Kidney glomerular epithelial cell (primary cell): ENCODE data around the gene ANTXR2.

ENCODE experiments used
- DNase-seq: peaks from one replicate; lab custom pipeline; 2025; lab: John Stamatoyannopoulos, UW

The ANTXR2 gene

DNA sequence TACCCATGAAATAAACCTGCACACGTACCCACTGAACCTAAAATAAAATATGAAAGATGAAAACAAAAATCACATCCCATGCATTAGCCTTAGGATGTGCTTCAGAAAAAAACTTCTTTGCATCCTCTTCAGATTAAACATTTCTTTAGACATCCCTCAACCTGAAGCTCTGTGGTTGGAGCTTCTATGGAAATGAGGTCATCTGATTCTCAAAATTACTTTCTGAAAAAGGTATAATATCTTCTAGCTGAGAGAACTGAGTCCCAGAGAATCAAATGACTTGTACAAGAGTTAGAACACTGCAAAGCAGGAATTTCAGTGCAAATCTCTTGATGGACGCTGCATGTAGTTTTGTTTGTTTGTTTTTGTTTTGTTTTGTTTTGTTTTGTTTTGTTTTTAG lies 19.1 kb upstream of the ANTXR2 start:
- no peak for DNase-seq

DNA sequence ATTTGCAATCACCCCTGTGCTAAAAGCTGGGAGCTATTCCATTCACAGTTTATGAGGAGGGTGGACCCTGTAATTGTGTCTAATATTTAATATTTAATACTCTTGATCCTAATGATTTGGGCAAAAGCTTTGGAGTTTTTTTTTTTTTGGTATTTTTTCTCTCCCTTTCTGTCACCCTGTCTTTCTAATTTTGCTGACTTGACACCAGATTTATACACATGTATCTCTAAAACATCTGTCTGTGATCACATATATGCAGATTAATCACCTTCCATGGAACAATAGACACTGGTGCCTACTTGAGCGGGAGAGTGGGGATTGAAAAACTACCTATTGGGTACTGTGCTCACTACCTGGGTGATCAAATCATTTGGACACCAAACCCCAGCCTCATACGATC lies 18.7 kb upstream of the ANTXR2 start:
- DNase-seq = no peak

DNA sequence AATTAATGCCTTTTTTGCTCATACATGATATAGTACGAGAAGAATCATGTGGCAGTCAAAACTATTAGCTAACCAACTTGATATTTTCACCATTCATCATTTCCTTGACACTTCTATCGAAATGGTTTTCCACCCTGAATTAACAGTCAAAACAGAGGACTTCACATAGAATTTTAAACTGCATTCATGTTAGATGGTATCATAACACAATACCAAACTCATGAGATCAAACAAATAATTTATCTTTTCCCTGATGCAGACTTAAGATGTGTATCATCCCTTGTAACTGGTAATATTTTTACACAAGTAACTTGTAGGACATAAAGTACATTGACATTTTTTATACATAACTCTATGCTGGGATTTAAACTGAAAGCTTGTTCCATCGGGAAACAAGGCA lies 18.2 kb upstream of the ANTXR2 start:
- no peak for DNase-seq

DNA sequence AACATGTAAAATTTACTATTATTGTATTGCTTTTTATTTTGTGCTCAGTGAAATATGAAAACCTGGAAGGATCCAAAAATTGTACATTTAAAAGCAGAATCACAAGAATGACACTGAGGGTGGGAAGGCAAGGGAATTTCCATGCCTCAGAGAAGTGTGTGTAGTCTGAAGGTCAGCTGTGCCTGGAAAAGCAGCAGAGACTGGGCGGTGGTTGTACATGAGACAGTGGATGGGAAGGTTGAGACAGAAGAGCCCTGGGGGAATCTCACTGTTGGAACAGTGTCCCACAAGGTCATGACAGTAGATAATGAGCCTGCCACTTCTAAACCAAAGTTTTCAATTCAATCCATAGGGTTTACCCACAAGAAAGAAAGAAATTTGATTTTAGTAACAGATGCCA lies 17.1 kb upstream of the ANTXR2 start:
- no peak for DNase-seq

DNA sequence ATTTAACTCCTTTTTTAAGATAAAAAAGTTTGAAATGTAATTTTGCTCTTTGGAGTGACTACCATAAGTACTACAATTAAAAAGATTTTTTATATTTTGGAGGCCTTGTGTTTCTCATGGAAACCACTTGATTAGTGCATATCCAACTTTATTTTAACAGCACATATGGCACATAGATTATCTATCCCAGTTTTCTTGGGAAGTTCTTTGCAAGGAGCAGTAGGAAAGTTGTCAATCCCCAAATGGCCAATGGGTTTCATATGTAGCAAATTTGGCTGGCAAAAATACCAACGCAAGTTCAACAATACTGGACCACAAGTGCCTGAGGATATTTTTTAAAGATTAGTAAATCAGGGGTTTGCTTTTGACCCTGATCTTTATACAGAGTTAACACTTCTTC lies 15.4 kb upstream of the ANTXR2 start:
- DNase-seq = no peak

DNA sequence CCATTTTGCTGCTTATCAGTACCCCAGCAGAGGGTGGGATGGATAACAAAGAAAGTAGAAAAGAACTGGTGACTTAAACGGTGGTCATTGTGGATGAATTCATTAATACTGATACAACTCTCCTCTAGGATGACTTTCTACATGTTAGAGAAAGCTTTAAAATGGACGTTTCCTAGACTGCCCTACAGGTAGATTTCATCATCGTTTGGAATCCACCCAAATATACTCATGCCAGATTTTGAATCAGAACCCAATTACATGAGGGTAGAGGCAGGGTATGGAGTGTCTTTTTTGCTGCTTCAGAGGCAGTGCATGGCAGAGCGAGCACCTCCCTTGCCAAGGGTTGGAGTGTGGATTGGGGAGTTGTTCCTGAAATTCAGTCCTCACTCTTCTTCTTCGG lies 13.3 kb upstream of the ANTXR2 start:
- no peak for DNase-seq

DNA sequence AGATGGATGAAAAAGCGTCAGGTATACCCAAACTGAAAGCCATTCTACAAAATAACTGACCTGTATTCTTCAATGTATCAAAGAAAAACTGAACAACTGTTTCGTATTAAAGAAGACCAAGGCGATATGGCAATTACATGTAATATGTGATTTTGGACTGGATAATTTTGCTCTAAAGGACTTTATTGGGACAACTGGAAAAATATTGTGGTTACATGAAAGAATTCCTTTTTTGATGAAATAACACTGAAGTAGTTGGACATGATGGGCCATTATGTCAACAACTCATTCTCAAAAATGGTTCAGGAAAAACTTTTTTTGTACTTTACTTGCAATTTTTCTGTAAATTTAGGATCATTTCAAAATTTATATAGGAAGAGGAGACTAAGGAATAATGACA lies 12.1 kb upstream of the ANTXR2 start:
- no peak for DNase-seq

DNA sequence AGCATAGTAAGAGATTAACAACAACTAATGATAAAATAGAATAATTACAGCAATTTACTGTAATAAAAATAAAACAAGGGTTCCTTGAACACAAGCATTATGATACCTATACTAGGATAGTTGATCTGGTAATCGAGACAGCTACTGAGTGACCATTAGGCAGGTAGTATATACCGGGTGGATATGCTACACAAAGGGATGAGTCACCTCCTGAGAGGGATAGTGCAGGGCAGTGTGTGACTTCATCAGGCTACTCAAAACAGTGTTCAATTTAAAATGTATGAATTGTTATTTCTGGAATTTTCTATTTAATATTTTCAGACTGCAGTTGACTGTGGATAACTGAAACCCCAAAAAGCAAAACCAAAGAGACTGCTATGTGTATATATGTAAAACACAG lies 9.7 kb upstream of the ANTXR2 start:
- no peak for DNase-seq

DNA sequence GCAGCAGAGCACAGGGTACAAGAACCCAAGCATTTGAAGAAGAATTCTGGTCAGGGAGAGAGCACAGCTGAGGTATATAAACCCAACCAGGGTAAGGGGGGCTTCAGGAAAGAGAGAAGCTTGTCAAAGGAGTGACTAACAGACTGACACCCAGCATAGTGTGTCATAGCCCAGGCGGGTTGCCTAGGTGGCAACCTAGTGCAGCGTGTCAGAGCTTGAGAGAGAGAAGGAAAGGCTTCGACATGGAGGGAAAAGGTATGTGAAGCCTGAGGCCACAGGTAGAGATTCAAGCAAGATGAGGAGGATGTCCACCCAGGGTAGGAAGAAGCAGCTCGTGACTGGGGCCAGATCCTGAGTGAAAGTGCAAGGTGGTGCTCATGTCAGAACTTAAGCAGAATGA lies 8.5 kb upstream of the ANTXR2 start:
- DNase-seq = no peak

DNA sequence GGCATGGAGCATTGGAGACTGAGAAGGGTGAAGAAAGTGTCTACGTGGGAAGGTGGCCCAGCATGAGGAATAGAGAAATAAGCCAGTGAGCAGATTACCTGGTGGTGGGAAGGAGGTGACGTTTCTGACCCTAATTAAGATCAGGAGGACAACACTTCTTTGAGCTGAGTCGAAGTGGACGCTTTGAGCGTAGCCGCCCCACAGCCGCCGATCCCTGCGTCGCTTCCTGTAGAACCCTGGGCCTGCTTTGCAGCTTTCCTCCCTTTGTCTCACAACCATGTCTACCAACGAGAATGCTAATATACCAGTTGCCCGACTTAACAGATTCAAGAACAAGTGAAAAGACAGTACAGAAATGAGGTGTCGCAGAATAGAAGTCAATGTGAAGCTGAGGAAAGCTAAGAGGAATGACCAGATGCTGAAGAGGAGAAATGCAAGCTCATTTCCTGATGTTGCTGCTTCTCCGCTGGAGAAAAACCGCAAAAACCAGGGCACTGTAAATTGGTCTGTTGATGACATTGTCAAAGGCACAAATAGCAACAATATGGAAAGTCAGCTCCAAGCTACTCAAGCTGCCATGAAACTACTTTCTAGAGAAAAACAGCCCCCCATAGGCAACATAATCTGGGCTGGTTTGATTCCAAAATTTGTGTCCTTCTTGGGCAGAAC lies 6.4 kb upstream of the ANTXR2 start:
- DNase-seq = no peak

DNA sequence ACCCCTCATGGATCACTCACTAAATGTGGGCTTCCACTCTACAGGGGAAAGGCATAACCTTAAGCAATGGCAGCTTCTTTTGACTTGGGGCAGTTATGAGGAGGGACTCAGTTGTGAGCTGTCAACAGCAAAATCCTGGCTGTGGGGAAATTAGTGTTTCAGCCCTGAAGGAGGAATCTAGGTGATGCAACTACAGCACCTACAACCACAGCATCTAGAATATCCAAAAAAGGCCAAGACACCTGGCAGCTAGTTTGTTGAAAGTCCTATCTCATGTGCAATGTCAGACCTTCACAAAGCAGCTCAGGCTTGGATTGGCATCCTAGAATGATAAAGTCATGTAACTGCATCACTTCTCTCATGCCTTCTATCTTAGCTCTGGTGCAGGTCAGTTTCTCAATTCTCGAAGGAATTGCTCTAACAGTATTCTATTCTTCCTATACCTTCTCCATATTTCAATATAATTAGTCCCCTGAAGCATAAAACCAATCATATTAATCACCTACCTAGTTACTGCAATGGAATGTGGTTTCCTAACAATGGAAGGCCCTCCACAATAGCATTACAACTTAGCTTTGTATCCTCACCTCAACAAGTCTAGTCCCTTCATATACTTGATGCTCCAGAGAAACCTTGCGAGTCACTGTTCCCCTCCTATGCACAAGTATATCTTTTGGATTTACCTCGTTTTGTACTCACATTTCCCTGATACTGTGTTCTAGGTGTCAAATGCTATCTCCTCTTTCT lies 5.5 kb upstream of the ANTXR2 start:
- DNase-seq = peak; percentile 31

DNA sequence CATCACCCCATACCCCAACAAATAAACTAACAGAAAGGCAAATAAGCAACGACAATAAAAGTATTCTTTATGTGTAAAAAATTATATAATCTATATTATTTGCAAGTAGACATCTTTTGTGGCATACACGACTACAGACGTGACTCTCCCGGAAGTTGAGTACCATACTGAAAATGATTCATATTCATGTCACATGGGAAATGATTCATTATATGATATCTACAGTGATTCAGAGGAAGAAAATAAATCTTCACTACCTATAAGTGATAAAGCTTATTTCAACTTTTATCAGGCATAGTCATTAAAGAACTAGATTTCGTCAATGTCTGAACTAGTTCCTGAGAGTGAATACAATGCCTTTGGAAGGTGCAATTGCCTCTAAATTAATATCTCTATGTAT lies 4.6 kb upstream of the ANTXR2 start:
- no peak for DNase-seq

DNA sequence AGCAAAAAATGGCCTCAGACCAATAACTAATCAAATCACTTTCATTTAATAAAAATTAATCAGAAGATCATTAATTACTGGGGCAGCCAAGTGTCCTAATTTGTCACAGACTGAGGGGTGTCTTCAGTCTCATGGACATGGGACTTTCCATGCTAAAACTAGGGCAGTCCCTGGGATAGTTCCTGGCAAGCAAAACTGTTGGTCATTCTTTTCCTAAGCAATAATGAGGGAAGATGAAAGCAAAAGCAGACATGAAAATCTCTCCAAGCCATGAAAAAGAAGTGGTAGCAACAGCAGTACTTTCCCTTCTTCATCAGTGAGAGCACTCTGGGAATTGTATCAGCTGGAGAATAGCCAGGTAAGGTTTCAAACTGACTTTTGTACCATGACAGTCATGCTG lies 3.7 kb upstream of the ANTXR2 start:
- DNase-seq = no peak

DNA sequence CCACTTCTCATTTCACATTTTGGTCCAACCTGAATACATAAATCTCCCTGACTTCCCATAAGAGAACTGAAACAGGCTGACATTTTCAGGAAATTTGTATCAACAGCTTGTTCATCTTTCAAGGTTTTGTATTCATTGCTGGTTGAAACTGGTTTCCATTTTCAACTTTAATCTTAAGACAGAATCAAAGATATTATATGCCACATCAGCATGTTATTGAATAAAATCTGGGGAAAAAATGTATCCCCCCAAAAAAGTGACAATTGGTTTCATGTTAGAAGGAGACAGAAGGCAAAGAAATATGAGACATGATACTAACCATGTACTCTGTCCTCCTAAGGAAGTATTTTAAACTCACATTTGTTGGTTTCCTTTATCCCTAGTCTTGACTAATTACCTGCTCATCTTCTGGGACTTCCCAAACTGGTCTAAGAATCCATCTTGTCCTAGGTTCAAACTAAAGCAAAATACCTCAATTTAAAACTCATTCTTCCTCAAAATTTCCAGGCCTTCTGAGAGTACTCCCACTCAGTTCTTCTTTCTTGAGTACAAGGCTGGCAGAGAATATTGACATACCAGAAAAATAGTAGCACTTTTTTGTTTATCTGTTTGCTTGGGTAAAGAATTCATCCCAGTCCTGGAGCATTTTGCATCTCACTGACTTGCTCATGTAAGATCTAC lies 3.1 kb upstream of the ANTXR2 start:
- no peak for DNase-seq

DNA sequence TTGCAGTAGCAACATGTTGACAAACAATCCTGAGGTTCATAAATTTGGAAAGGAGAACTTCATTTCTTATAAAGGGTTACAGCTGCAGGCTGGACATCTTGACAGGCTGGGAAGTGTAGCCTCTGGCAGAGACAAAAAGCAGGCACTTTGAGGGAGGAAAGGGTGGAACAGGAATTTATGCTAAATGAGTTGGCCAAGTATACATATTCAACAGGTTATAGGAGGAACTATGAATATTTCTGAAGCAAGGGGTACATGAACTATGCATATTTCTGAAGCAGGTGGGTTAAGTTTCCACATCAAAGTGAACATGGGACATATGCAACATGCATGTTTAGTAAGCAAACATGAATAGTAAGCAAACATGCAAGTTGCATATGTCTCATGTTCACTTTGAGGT lies 1.6 kb upstream of the ANTXR2 start:
- no peak for DNase-seq

DNA sequence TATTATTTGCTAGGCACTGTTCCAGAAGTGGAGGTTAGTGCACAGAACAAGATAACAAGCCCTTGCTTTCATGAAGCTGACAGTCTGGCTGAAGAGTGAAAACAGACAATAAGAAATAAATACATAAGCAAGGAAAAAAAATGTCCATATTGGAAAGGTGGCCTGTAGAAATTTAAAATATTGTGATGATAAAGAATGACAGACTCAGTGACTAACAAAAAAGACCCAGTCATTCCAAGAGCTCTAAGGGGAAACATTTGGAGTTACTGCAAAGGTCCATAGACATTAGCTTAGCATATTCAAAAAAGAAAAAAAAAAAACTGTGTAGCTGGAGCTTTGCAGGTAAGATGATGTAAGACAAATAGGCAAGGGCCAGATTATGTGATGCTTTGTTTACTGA lies 1.0 kb upstream of the ANTXR2 start:
- no peak for DNase-seq

DNA sequence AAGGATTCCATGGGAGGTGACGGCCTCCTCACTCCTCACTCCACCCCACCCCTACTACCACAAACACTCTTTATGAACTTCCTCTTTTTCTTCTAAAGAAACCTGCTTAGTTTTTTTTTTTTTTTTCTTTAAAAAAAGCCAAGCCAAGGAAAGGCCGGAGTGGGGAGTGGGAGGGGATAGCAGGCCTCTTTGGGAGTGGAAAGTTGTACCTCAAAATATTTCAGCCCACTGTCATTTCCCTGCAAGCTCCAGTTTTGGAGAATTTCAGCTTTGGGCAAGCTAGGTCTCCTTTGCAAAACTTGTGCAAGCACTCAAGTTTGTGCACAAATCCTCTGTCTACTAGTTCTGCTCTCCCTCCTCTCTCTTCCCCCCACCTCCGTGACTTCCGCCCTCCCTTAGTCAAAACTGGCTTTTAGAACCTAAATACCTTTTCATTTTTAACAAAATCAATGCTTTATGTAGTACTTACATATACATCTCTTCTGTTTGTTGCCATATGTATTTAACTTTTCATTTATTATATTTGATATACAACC lies 512 bp upstream of the ANTXR2 start:
- no peak for DNase-seq

DNA sequence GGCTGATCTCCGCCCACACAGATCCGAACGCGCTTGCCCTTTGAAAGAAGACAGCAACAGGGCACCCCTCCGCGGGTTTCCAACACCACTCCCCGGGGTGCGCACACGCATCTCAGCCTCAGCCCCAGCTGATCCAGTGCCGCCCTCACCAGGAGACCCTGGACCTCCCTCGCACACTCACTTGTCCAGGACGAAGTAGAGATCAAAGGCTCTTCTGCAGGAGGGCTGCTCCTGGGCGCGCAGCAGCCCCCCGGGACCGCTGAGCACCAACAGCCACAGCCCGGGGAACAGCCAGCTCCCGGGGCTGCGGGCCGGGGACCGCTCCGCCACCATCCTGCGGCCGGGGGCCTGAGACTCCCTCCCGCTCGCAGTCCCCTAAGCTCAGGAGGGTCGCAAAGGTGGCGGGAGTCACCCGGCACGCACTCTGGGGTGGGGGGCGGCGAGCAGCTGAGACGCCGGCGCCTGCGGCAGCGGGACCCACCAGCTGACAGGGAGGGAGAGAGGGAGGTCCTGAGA lies 743 bp downstream of the ANTXR2 start:
- no peak for DNase-seq

DNA sequence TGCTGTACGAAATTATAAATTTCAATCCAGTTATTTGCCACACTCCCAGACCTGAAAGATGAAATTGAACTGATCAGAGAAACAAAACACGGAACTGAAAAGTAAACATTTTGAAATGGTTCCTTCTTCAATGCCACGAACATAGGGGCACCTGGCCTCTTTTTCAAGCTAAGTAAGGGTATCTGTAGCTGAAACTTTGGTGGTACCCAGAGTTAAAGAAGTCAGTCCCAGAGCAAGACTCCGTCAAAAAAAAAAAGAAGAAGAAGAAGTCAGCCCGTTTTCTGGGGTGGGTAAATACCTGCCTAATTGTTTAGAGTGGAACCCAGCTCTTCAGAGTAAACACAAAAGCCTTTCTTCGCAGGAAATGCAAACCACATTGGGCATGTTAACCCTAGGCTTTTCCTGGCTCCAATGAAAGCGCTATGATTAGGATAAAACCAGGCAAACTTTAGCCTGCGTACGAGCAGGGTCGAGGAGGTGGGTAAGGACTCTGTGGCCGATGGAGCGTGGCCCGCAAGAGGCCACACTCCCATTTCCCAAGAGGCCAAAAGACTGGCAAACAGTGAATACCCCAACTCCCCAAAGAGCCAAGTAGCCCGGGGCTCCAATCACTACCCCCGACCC lies 1.3 kb downstream of the ANTXR2 start:
- DNase-seq = no peak

DNA sequence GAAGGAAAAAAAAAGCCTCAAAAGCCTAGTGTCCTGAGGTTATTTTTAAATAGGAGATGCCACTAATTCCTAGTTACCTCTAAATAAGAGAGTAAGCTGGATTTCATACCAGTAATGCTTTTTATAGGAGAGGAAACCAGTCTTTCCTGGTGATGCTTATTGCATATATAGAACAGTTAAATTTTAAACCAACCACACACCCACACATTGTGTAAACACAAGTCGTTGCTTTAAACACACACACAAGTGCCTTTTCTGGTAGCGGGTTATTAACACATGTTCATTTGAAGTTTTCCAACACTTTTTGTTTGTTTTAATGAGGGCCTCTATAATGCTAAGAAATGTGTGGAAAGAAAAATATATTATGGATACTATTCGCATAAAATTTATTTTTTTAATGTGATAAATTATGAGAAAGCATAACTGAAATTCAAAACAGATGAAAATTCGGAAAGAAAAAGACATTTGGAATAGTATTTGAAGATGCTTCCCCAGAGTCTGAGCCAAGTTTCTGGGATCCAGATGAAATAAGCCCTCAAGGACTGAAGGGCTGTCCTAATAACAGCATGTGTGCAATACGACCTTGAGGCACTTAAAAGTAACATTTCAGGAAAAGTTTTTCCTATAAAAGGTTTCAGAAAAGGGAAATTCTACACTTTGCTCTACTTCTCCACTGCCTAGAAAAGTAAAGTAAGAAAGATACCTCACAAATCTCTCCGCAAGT lies 2.0 kb downstream of the ANTXR2 start:
- no peak for DNase-seq

DNA sequence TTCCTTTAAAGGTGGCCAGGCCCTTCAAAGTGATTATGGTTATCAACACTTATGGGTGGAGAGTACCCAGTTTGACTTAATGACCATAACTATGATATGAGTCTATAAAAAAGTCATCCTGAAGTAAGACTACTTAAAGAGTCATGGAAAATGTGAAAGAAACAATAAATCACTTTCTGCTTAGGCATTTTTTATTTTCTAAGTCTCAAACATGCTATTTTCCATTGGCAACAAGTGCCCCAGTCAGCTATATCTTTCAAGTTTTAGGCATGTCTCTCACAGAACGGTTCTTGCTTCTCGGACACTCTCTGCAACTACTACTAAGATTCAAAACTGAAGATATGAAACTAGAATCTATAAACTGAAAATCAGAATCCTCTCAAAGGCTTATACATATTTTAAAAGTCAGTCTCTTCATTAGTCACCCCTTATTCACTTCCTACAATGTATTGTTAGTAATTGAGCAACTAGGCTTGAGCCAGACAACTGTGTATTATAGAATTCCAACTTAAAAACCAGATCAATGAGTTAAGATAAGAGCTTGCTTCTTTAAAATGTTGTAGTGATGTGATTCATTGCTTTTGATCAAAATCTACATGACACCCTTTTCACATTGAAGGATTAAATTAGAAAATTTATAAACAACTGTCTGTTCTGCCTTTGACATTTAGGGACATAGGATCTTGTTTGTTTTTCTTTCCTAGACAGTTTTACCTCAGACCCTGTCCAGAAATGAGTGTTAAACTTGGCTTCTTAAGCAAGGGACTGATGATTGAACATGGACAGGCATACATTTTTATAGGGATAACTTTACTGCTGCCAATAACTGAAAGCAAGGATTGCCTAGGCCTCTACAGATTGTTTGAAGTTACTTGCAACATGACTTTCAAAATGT lies 2.9 kb downstream of the ANTXR2 start:
- DNase-seq = no peak
